ENCODE measurements around the gene GRID2.

Gene GRID2

DNA sequence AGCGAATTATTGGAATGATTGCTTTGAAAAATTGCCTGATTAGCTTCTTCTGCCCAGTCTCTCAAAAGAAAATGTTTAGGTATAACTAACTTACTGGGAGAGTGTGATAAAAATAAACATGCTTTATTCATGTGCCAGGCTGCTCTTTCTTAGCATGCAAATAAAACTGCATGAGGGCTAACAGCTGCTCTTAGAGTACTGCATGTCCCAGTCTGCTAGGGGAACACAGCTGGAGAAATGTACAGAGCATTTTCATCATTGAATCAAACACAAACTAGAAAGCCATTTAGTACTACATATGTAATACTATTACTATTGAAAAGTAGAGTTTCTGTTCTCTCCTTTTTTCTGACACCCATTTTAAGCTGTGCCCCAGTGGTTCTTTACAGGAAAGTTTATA, 726.0 kb downstream of the GRID2 start:
- Histone ChIP-seq H2AFZ (ENCODE audit: low read length) (no peak overlapping the region), H3K36me3 (replicated peaks; ENCODE audit: insufficient read depth, low read length) (no peaks in the 10 kb centered on the region), H3K27ac (ENCODE audit: low read length) (no peak overlapping the region), H3K9me3 (replicated peaks; ENCODE audit: insufficient read depth, low read length) (no peaks in the 10 kb centered on the region), H4K20me1 (ENCODE audit: insufficient read depth, low read length) (no peaks in the 10 kb centered on the region), H3K4me3 (ENCODE audit: low read length) (no peak overlapping the region), H3K27me3 (replicated peaks; ENCODE audit: insufficient read depth, low read length) (no peaks in the 10 kb centered on the region), H3K79me2 (ENCODE audit: low read length) (no peaks in the 10 kb centered on the region), H3K4me2 (ENCODE audit: low read depth, low read length) (no peak overlapping the region), H3K9me2 (replicated peaks; ENCODE audit: insufficient read depth, low read length) (no peaks in the 10 kb centered on the region), H3K9ac (ENCODE audit: low read length) (no peak overlapping the region), H3F3A (ENCODE audit: insufficient read depth, low read length) (no peaks in the 10 kb centered on the region), H3K4me1 (ENCODE audit: low read length) (no peaks in the 10 kb centered on the region)
- TF ChIP-seq, protein P1, sequence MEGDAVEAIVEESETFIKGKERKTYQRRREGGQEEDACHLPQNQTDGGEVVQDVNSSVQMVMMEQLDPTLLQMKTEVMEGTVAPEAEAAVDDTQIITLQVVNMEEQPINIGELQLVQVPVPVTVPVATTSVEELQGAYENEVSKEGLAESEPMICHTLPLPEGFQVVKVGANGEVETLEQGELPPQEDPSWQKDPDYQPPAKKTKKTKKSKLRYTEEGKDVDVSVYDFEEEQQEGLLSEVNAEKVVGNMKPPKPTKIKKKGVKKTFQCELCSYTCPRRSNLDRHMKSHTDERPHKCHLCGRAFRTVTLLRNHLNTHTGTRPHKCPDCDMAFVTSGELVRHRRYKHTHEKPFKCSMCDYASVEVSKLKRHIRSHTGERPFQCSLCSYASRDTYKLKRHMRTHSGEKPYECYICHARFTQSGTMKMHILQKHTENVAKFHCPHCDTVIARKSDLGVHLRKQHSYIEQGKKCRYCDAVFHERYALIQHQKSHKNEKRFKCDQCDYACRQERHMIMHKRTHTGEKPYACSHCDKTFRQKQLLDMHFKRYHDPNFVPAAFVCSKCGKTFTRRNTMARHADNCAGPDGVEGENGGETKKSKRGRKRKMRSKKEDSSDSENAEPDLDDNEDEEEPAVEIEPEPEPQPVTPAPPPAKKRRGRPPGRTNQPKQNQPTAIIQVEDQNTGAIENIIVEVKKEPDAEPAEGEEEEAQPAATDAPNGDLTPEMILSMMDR (IDR thresholded peaks at IDR 0.05; ENCODE audit: low read length) = no peak
- TF ChIP-seq EZH2 (optimal IDR thresholded peaks at IDR 0.05; ENCODE audit: low read depth, low read length) (no peak), EZH2phosphoT487 (IDR thresholded peaks at IDR 0.05; ENCODE audit: low read length) (no peak)
- no peak for DNase-seq

DNA sequence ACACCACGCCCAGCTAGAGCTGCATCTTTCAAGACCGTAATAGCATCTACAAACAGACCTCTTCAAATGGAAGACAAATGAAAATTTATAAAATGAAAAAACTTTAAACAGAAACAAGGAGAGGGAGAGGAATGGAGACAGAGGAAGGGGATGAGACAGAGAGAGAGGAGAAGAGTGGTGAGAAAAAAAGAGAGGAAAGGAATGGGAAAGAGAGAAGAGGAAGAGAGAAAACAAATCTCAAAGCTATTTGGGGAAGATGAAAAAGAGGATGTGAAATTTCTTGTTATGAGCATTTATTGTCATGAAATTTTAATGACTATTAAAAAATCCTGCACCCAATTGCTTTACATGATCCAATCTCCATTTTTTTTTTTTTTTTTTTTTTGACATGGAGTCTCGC, 726.9 kb downstream of the GRID2 start:
- Histone ChIP-seq H3K9me3 (replicated peaks; ENCODE audit: insufficient read depth, low read length) (no peaks in the 10 kb centered on the region), H3K27me3 (replicated peaks; ENCODE audit: insufficient read depth, low read length) (no peaks in the 10 kb centered on the region), H3K4me2 (ENCODE audit: low read depth, low read length) (no peak overlapping the region), H3K9me2 (replicated peaks; ENCODE audit: insufficient read depth, low read length) (no peaks in the 10 kb centered on the region), H3K27ac (ENCODE audit: low read length) (no peak overlapping the region), H3F3A (ENCODE audit: insufficient read depth, low read length) (no peaks in the 10 kb centered on the region), H3K79me2 (ENCODE audit: low read length) (no peaks in the 10 kb centered on the region), H3K4me1 (ENCODE audit: low read length) (no peaks in the 10 kb centered on the region), H4K20me1 (ENCODE audit: insufficient read depth, low read length) (no peaks in the 10 kb centered on the region), H2AFZ (ENCODE audit: low read length) (no peak overlapping the region), H3K9ac (ENCODE audit: low read length) (no peak overlapping the region), H3K36me3 (replicated peaks; ENCODE audit: insufficient read depth, low read length) (no peaks in the 10 kb centered on the region), H3K4me3 (ENCODE audit: low read length) (no peak overlapping the region)
- no peak for DNase-seq
- TF ChIP-seq EZH2phosphoT487 (IDR thresholded peaks at IDR 0.05; ENCODE audit: low read length) (no peak), EZH2 (optimal IDR thresholded peaks at IDR 0.05; ENCODE audit: low read depth, low read length) (no peak)
- TF ChIP-seq, protein P1 (IDR thresholded peaks at IDR 0.05; ENCODE audit: low read length) = no peak

DNA sequence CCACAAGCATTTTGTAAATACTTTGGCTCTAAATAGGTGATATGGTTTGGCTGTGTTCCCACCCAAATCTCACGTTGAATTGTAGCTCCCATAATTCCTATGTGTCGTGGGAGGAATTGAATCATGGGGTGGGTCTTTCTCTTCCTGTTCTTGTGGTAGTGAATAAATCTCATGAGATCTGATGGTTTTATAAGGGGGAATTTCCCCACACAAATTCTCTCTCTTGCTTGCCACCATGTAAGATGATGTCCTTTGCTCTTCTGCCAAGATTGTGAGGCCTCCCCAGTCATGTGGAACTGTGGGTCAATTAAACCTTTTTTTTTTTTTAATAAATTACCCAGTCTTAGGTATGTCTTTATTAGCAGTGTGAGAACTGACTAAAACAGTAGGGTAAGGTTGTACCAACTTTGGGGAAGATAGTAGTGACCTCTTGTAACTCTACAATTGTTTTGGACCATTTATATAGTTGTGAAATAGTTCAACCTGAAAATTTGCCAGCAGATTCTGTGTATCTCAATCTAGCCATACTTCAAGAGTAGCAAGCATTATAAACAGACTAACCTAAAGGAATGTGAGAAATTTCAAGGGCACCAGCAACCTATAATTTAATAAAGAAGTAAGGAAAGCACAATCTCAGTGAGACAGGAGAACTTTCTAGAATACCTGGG, 727.8 kb downstream of the GRID2 start:
- Histone ChIP-seq H3K27ac (ENCODE audit: low read length) (no peak overlapping the region), H3K4me1 (ENCODE audit: low read length) (no peaks in the 10 kb centered on the region), H3K9me2 (replicated peaks; ENCODE audit: insufficient read depth, low read length) (no peaks in the 10 kb centered on the region), H3K9ac (ENCODE audit: low read length) (no peak overlapping the region), H3K9me3 (replicated peaks; ENCODE audit: insufficient read depth, low read length) (no peaks in the 10 kb centered on the region), H4K20me1 (ENCODE audit: insufficient read depth, low read length) (no peaks in the 10 kb centered on the region), H3K4me3 (ENCODE audit: low read length) (no peak overlapping the region), H3K36me3 (replicated peaks; ENCODE audit: insufficient read depth, low read length) (no peaks in the 10 kb centered on the region), H3K27me3 (replicated peaks; ENCODE audit: insufficient read depth, low read length) (no peaks in the 10 kb centered on the region), H2AFZ (ENCODE audit: low read length) (no peak overlapping the region), H3K4me2 (ENCODE audit: low read depth, low read length) (no peak overlapping the region), H3F3A (ENCODE audit: insufficient read depth, low read length) (no peaks in the 10 kb centered on the region), H3K79me2 (ENCODE audit: low read length) (no peaks in the 10 kb centered on the region)
- TF ChIP-seq EZH2 (optimal IDR thresholded peaks at IDR 0.05; ENCODE audit: low read depth, low read length) (no peak), EZH2phosphoT487 (IDR thresholded peaks at IDR 0.05; ENCODE audit: low read length) (no peak)
- TF ChIP-seq, protein P1 (IDR thresholded peaks at IDR 0.05; ENCODE audit: low read length) = no peak
- DNase-seq = no peak

Data from MM.1S (cell line).